Prostate gland (tissue), 2 donors: Measurements from ENCODE around the gene NPEPPS.
"Not testable (repeated sequence)": the region's sequence is repeated elsewhere in the genome, so short reads cannot be mapped to it uniquely, and the experiment has no call there.

Source experiments
- CTCF ChIP-seq, 4 experiments: fragments of 200-600 bp in 2 of 4; fragments of 450-650 bp in 2 of 4; sonication (generic) in 2 of 4; IDR thresholded peaks; 1 replicate in 3 of 4; 2 replicates in 1 of 4; pipeline ENCODE4 v1.5.1; 2016 to 2019; ENCODE audit warnings: antibody characterized with exemption in 4 of 4, mild to moderate bottlenecking in 2 of 4, moderate library complexity in 2 of 4
- POLR2A ChIP-seq: fragments of 450-650 bp; IDR thresholded peaks from one replicate; pipeline ENCODE4 v1.6.1; 2016; ENCODE audit warnings: antibody characterized with exemption, mild to moderate bottlenecking

DNA sequence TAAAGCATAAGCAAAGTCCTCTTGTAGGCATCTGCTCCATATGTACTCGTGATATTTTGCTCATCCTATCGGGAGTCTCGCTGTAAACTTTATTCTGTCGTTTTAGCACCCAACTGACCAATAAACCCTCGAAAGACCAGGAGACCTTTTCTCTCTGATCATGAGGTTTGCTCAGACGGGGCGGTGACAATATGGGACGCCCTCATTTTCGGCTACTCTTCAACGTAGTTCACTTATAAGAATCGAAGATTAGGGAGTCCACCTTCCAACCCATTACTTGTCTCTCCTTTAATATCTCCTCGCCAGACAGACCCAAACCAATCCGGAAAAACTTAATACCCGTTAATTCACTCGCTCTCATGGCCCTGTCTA is 39.1 kb upstream of the NPEPPS start:
- TF ChIP-seq CTCF (IDR thresholded peaks at IDR 0.05); POLR2A: not testable (repeated sequence)
